Measurements from ENCODE around the gene QSOX2. TPM values are rescaled to one million over a fixed set of nuclear protein-coding genes. Genes with fewer than 3 reads are reported as not detected.

QSOX2 gene
- total RNA-seq, 3 donors from 2014 or later (not counting 1 experiment from before 2014, with no cell fraction given): 10.8 to 16.7 (median 16.6) TPM

GRCh38 chr9:136235709-136236455, 9.7 kb downstream of the QSOX2 start:
- no peaks in the 10 kb centered on the region for H3K27me3 ChIP-seq (ENCODE audit: control insufficient read depth, insufficient read depth, low read length)
- peaks cover 44% of the 10 kb centered on the region for H3K4me1 ChIP-seq (ENCODE audit: control insufficient read depth, insufficient read depth, low read length)
- H3K4me1 Mint-ChIP-seq: peaks cover 17 to 36% of the 10 kb centered on the region in 2 donors
- no peak overlapping the region for H3K27ac Mint-ChIP-seq
- no peak for TF ChIP-seq CTCF (IDR thresholded peaks at IDR 0.05)
- WGBS (ENCODE audit: insufficient coverage): 95% methylated on average over 27 of the region's 27 CpGs
- H3K27ac ChIP-seq (ENCODE audit: low read length): no peak overlapping the region
- DNase-seq (no peak), ATAC-seq (no peak)
- H3K4me3 ChIP-seq (ENCODE audit: low read length): no peak overlapping the region
- H3K4me3 Mint-ChIP-seq: no peak overlapping the region
- intact Hi-C loops (cut with micrococcal nuclease): no loop called here
- no peaks in the 10 kb centered on the region for H3K9me3 Mint-ChIP-seq
- peaks cover 21% of the 10 kb centered on the region for H3K36me3 ChIP-seq (ENCODE audit: control insufficient read depth, insufficient read depth, low read length)
- H3K9me3 ChIP-seq (ENCODE audit: control insufficient read depth, insufficient read depth, low read length): no peaks in the 10 kb centered on the region
- H3K36me3 Mint-ChIP-seq: no peaks in the 10 kb centered on the region
- no peaks in the 10 kb centered on the region for H3K27me3 Mint-ChIP-seq (ENCODE audit: low read depth in 2 of 2)

DNA sequence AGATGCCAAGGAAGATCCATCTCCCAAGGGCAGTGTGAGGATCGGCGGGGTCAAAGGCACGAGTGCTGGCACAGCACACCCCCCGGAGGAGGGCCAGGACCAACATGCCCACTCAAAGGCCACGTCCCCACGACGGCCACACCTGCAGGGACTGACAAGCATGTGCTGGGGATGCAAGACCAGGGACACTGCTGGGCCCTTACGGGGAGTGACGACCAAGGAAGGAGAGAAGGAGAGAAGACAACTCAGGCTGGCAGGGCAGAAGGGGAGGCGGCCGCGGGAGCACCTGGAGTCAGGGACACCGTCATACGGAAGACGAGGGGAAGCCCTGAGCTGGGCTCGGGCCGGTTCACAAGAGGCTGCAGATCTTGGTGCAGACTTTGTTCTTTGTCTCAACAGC, 10.4 kb downstream of the QSOX2 start:
- Histone ChIP-seq H3K9me3 (ENCODE audit: control insufficient read depth, insufficient read depth, low read length) (no peaks in the 10 kb centered on the region), H3K27me3 (ENCODE audit: control insufficient read depth, insufficient read depth, low read length) (no peaks in the 10 kb centered on the region), H3K36me3 (ENCODE audit: control insufficient read depth, insufficient read depth, low read length) (peaks cover 21% of the 10 kb centered on the region), H3K27ac (ENCODE audit: low read length) (no peak overlapping the region), H3K4me1 (ENCODE audit: control insufficient read depth, insufficient read depth, low read length) (peaks cover 37% of the 10 kb centered on the region), H3K4me3 (ENCODE audit: low read length) (no peak overlapping the region)
- Mint-ChIP-seq H3K4me3 (no peak overlapping the region), H3K27me3 (ENCODE audit: low read depth in 2 of 2) (no peaks in the 10 kb centered on the region), H3K36me3 (no peaks in the 10 kb centered on the region), H3K27ac (no peak overlapping the region), H3K9me3 (no peaks in the 10 kb centered on the region), H3K4me1 (peaks cover 21 to 39% of the 10 kb centered on the region in 2 donors)
- ATAC-seq: no peak
- 95% methylated on average over 17 of the region's 17 CpGs for WGBS (ENCODE audit: insufficient coverage)
- no peak for TF ChIP-seq CTCF (IDR thresholded peaks at IDR 0.05)
- DNase-seq: no peak
- intact Hi-C loops (cut with micrococcal nuclease): no loop called here

DNA sequence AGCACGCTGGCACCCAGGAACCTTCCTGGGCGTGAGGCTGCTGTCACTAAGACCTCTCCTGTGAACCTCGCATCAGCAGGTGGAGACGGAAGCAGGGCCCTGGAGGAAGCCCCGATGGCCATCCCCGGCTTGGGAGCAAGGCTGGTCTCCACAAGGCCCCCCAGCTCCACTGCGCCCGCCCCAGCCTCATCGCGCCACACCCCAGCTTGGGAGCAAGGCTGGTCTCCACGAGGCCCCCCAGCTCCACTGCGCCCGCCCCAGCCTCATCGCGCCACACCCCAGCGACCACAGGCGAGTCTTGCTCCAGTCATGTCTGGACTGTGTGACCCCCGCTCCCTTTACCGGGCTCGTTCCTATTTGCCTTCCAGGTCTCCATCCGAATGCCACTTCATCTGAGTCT, 11.0 kb downstream of the QSOX2 start:
- no peaks in the 10 kb centered on the region for H3K27me3 Mint-ChIP-seq (ENCODE audit: low read depth in 2 of 2)
- intact Hi-C loops (cut with micrococcal nuclease): no loop called here
- Histone ChIP-seq H3K27ac (ENCODE audit: low read length) (no peak overlapping the region), H3K27me3 (ENCODE audit: control insufficient read depth, insufficient read depth, low read length) (no peaks in the 10 kb centered on the region), H3K4me3 (ENCODE audit: low read length) (no peak overlapping the region), H3K4me1 (ENCODE audit: control insufficient read depth, insufficient read depth, low read length) (peaks cover 32% of the 10 kb centered on the region), H3K36me3 (ENCODE audit: control insufficient read depth, insufficient read depth, low read length) (peaks cover 21% of the 10 kb centered on the region), H3K9me3 (ENCODE audit: control insufficient read depth, insufficient read depth, low read length) (no peaks in the 10 kb centered on the region)
- H3K4me3 Mint-ChIP-seq: no peak overlapping the region
- WGBS (ENCODE audit: insufficient coverage): 93% methylated on average over 21 of the region's 21 CpGs
- ATAC-seq (no peak), DNase-seq (no peak)
- no peaks in the 10 kb centered on the region for H3K36me3 Mint-ChIP-seq
- no peaks in the 10 kb centered on the region for H3K9me3 Mint-ChIP-seq
- no peak for TF ChIP-seq CTCF (IDR thresholded peaks at IDR 0.05)
- H3K27ac Mint-ChIP-seq: no peak overlapping the region
- H3K4me1 Mint-ChIP-seq: peaks cover 21 to 37% of the 10 kb centered on the region in 2 donors

GRCh38 chr9:136233868-136234267, 11.7 kb downstream of the QSOX2 start:
- H3K27ac ChIP-seq (ENCODE audit: low read length): no peak overlapping the region
- peaks cover 21% of the 10 kb centered on the region for H3K36me3 ChIP-seq (ENCODE audit: control insufficient read depth, insufficient read depth, low read length)
- H3K4me3 Mint-ChIP-seq: no peak overlapping the region
- H3K9me3 ChIP-seq (ENCODE audit: control insufficient read depth, insufficient read depth, low read length): no peaks in the 10 kb centered on the region
- intact Hi-C loops (cut with micrococcal nuclease): no loop called here
- H3K27ac Mint-ChIP-seq: no peak overlapping the region
- H3K27me3 Mint-ChIP-seq (ENCODE audit: low read depth in 2 of 2): no peaks in the 10 kb centered on the region
- no peak overlapping the region for H3K4me3 ChIP-seq (ENCODE audit: low read length)
- no peaks in the 10 kb centered on the region for H3K9me3 Mint-ChIP-seq
- DNase-seq: no peak
- TF ChIP-seq CTCF (IDR thresholded peaks at IDR 0.05): no peak
- peaks cover 21 to 36% of the 10 kb centered on the region in 2 donors for H3K4me1 Mint-ChIP-seq
- H3K36me3 Mint-ChIP-seq: no peaks in the 10 kb centered on the region
- 80% methylated on average over 14 of the region's 14 CpGs for WGBS (ENCODE audit: insufficient coverage)
- no peak for ATAC-seq
- H3K27me3 ChIP-seq (ENCODE audit: control insufficient read depth, insufficient read depth, low read length): no peaks in the 10 kb centered on the region
- H3K4me1 ChIP-seq (ENCODE audit: control insufficient read depth, insufficient read depth, low read length): peaks cover 24% of the 10 kb centered on the region
